DOHH2 (cell line): ENCODE data around the gene VAV2.

Source experiments
- H3F3A ChIP-seq: fragments of 200-600 bp; sonication (generic), shearing (Covaris generic); 2 replicates; pipeline ENCODE4 v1.6.0; 2016; ENCODE audit warnings: antibody characterized with exemption, mild to moderate bottlenecking; ENCODE audit not compliant: control insufficient read depth, insufficient read depth
- H3K27ac ChIP-seq: fragments of 200-600 bp; sonication (generic); 2 replicates; pipeline ENCODE4 v1.5.1; 2014; ENCODE audit warnings: low read depth, mild to moderate bottlenecking, low read length, moderate library complexity
- H3K27me3 ChIP-seq: fragments of 200-600 bp; sonication (generic); 2 replicates; pipeline ENCODE4 v1.6.1; 2014; ENCODE audit warnings: mild to moderate bottlenecking, low read length, mixed read lengths; ENCODE audit not compliant: control insufficient read depth
- H3K36me3 ChIP-seq: fragments of 200-600 bp; sonication (generic); 2 replicates; pipeline ENCODE4 v1.6.1; 2014; ENCODE audit warnings: mild to moderate bottlenecking, low read length, moderate library complexity, mixed read lengths; ENCODE audit not compliant: control insufficient read depth
- H3K4me1 ChIP-seq: fragments of 200-600 bp; sonication (generic); 2 replicates; pipeline ENCODE4 v1.6.1; 2014; ENCODE audit warnings: mild to moderate bottlenecking, low read length, mixed read lengths; ENCODE audit not compliant: control insufficient read depth
- H3K4me2 ChIP-seq: fragments of 200-600 bp; sonication (generic); 2 replicates; pipeline ENCODE4 v1.6.0; 2014; ENCODE audit warnings: mild to moderate bottlenecking, low read length, moderate library complexity
- H3K4me3 ChIP-seq: fragments of 200-600 bp; sonication (generic); 2 replicates; pipeline ENCODE4 v1.5.1; 2014; ENCODE audit warnings: mild to moderate bottlenecking, low read length, mixed read lengths
- H3K79me2 ChIP-seq: fragments of 200-600 bp; sonication (generic); 2 replicates; pipeline ENCODE4 v1.6.1; 2014; ENCODE audit warnings: mild to moderate bottlenecking, low read length, mixed read lengths; ENCODE audit not compliant: control insufficient read depth
- H3K9me2 ChIP-seq: fragments of 200-600 bp; sonication (generic); replicated peaks from 2 replicates; pipeline ENCODE4 v1.6.1; 2014; ENCODE audit warnings: mild to moderate bottlenecking, low read length, mixed read lengths; ENCODE audit not compliant: control insufficient read depth
- H3K9me3 ChIP-seq: fragments of 200-600 bp; sonication (generic); 2 replicates; pipeline ENCODE4 v1.6.1; 2014; ENCODE audit warnings: antibody characterized with exemption, low read length, mixed read lengths; ENCODE audit not compliant: control insufficient read depth, insufficient read depth
- H4K20me1 ChIP-seq: fragments of 200-600 bp; sonication (generic); 2 replicates; pipeline ENCODE4 v1.6.0; 2014; ENCODE audit warnings: low read depth, mild to moderate bottlenecking, antibody characterized with exemption, low read length, moderate library complexity; ENCODE audit not compliant: control insufficient read depth, insufficient read depth
- CTCF ChIP-seq: fragments of 200-600 bp; sonication (generic); IDR thresholded peaks from one replicate; pipeline ENCODE4 v1.5.1; 2014; ENCODE audit warnings: antibody characterized with exemption, mild to moderate bottlenecking, low read depth, low read length; ENCODE audit not compliant: poor library complexity, severe bottlenecking
- EZH2phosphoT487 ChIP-seq: fragments of 200-600 bp; sonication (generic); IDR thresholded peaks from 2 replicates; pipeline ENCODE4 v1.6.1; 2017; ENCODE audit warnings: borderline replicate concordance, mild to moderate bottlenecking, antibody characterized with exemption, low read length, moderate library complexity, mixed read lengths

VAV2 gene

GRCh38 chr9:133995012-133995896 is 3.1 kb upstream of the VAV2 start:
- H3K27me3 ChIP-seq = no peaks in the 10 kb centered on the region
- peaks cover 29% of the 10 kb centered on the region for H3K4me1 ChIP-seq
- H3K9me2 ChIP-seq = no peaks in the 10 kb centered on the region
- TF ChIP-seq EZH2phosphoT487 = no peak
- TF ChIP-seq CTCF = no peak
- no peak overlapping the region for H3K4me3 ChIP-seq
- H3K4me2 ChIP-seq = no peak overlapping the region
- H3K9me3 ChIP-seq = no peaks in the 10 kb centered on the region
- peaks cover 3% of the 10 kb centered on the region; the same call in 1 of the 2 replicates for H4K20me1 ChIP-seq
- peaks cover 21% of the 10 kb centered on the region for H3K79me2 ChIP-seq
- H3F3A ChIP-seq = 0 out of 2 replicates have a peak, but pooled peaks cover 3% of the 10 kb centered on the region
- no peak overlapping the region for H3K27ac ChIP-seq
- no peaks in the 10 kb centered on the region for H3K36me3 ChIP-seq

DNA sequence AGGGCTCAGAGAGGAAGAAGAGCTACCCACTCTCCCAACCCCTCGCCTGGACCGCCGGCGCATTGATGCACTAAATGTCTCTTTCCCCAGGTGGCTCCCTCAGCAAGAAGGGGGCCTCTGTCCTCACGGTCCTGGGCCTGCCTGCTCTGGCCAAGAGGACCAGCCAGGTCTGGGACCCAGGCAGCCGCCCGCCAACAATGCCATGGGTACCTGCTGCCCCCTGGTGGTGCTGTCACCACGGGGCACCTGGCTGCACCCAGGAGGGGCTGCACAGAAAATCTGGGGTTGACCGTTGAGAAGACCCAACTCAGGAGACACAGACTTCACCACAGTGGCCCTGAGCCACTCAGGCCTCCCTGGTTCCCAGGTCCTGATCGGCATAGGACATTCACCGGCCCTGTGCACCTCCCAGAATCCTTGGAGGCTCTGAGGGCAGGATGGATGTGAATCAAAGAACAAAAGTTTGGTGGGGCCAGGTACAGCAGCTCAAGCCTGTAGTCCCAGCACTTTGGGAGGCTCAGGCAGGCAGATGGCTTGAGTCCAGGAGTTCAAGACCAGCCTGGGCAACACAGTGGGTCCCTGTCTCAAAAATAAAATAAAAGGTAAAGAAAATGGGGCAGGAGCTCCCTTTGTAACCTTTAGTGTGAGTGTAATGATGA is 2.4 kb upstream of the VAV2 start:
- H3K4me2 ChIP-seq = peak overlapping the region; percentile 6; the same call in 1 of the 2 replicates
- peaks cover 35% of the 10 kb centered on the region for H3K4me1 ChIP-seq
- peaks cover 8% of the 10 kb centered on the region; the same call in 1 of the 2 replicates for H4K20me1 ChIP-seq
- TF ChIP-seq CTCF = peak; percentile 94
- no peak for TF ChIP-seq EZH2phosphoT487
- H3F3A ChIP-seq = 0 out of 2 replicates have a peak, but pooled peaks cover 3% of the 10 kb centered on the region
- H3K9me2 ChIP-seq = no peaks in the 10 kb centered on the region
- no peaks in the 10 kb centered on the region for H3K9me3 ChIP-seq
- no peaks in the 10 kb centered on the region for H3K27me3 ChIP-seq
- no peak overlapping the region for H3K27ac ChIP-seq
- no peak overlapping the region for H3K4me3 ChIP-seq
- no peaks in the 10 kb centered on the region for H3K36me3 ChIP-seq
- peaks cover 29% of the 10 kb centered on the region for H3K79me2 ChIP-seq

GRCh38 chr9:133993635-133994253 is 1.6 kb upstream of the VAV2 start:
- Histone ChIP-seq H3K4me2 (peak overlapping the region; percentile 90), H3K36me3 (no peaks in the 10 kb centered on the region), H3K27ac (no peak overlapping the region), H3K27me3 (no peaks in the 10 kb centered on the region), H3K4me1 (peaks cover 36% of the 10 kb centered on the region), H3K9me2 (no peaks in the 10 kb centered on the region), H3K4me3 (peak overlapping the region; percentile 94), H3K79me2 (peaks cover 35% of the 10 kb centered on the region), H3K9me3 (no peaks in the 10 kb centered on the region), H4K20me1 (peaks cover 8% of the 10 kb centered on the region; the same call in 1 of the 2 replicates), H3F3A (0 out of 2 replicates have a peak, but pooled peaks cover 3% of the 10 kb centered on the region)
- TF ChIP-seq EZH2phosphoT487 (no peak), CTCF (no peak)
